Measurements from ENCODE around the gene LRMDA. TPM values are rescaled to one million over a fixed set of nuclear protein-coding genes. Genes with fewer than 3 reads are reported as not detected.
A peak's percentile ranks its signal among the peaks of the same experiment; 100 is the strongest.

LRMDA gene
- total and polyA plus RNA-seq, 2 of the 13 experiments (the other 11 are each of a cell fraction or from before 2014, with no cell fraction given), result 13.4 to 22.0 TPM

GRCh38 chr10:76115131-76115470, 683.7 kb downstream of the LRMDA start:
- H3K9me3 ChIP-seq (ENCODE audit: low read length), result no peaks in the 10 kb centered on the region
- no TSS peak for BruUV-seq (replicated peaks)
- no peaks in the 10 kb centered on the region for H3K79me2 ChIP-seq (ENCODE audit: insufficient read depth, low read length)
- no peak overlapping the region for H2AFZ ChIP-seq (ENCODE audit: low read length)
- no peaks in the 10 kb centered on the region for H4K20me1 ChIP-seq (ENCODE audit: insufficient read depth, low read length)
- DNase-seq (ENCODE audit: low spot score) (no peak), FAIRE-seq (no peak), ATAC-seq (no peak)
- no peaks in the 10 kb centered on the region for H3K36me3 ChIP-seq (replicated peaks in 1 of 2; ENCODE audit: control insufficient read depth in 1 of 2, insufficient read depth in 2 of 2, low read length in 2 of 2)
- peak overlapping the region; percentile 38; the same call in 1 of the 2 replicates for H3K4me2 ChIP-seq (ENCODE audit: low read depth, low read length)
- no peak for TF ChIP-seq ZNF713 (CRISPR knock-in tag; IDR thresholded peaks at IDR 0.05)
- no peak for TF ChIP-seq ZNF777 (CRISPR knock-in tag; IDR thresholded peaks at IDR 0.05)
- TF ChIP-seq PHF21A (CRISPR knock-in tag; IDR thresholded peaks at IDR 0.05), result no peak
- no peak for TF ChIP-seq ZBTB20 (CRISPR knock-in tag; IDR thresholded peaks at IDR 0.05; ENCODE audit: borderline replicate concordance, low read depth)
- no peak for TF ChIP-seq HNF4G (IDR thresholded peaks at IDR 0.05; ENCODE audit: borderline replicate concordance, low read depth, low read length)
- no peak for TF ChIP-seq HNF4G (CRISPR knock-in tag; IDR thresholded peaks at IDR 0.05; ENCODE audit: borderline replicate concordance, low read depth)
- TF ChIP-seq SP4 (CRISPR knock-in tag; IDR thresholded peaks at IDR 0.05), result no peak
- no peak for TF ChIP-seq ZNF251 (CRISPR knock-in tag; IDR thresholded peaks at IDR 0.05)
- no peak for TF ChIP-seq GZF1 (CRISPR knock-in tag; IDR thresholded peaks at IDR 0.05)
- no peak for TF ChIP-seq E2F5 (CRISPR knock-in tag; conservative IDR thresholded peaks at IDR 0.05)
- TF ChIP-seq RORA (CRISPR knock-in tag; IDR thresholded peaks at IDR 0.05), result no peak
- TF ChIP-seq ZNF326 (CRISPR knock-in tag; IDR thresholded peaks at IDR 0.05; ENCODE audit: borderline replicate concordance), result no peak
- no peak for TF ChIP-seq SRSF9 (IDR thresholded peaks at IDR 0.05; ENCODE audit: borderline replicate concordance, insufficient read depth, low read depth, low read length, poor library complexity, severe bottlenecking)
- TF ChIP-seq SP140L (CRISPR knock-in tag; IDR thresholded peaks at IDR 0.05; ENCODE audit: borderline replicate concordance), result no peak
- no peak for TF ChIP-seq ZNF776 (CRISPR knock-in tag; IDR thresholded peaks at IDR 0.05)
- TF ChIP-seq HMGXB4 (CRISPR knock-in tag; IDR thresholded peaks at IDR 0.05; ENCODE audit: borderline replicate concordance in 1 of 2, low read depth in 1 of 2), result no peak
- TF ChIP-seq PRMT3 (CRISPR knock-in tag; IDR thresholded peaks at IDR 0.05; ENCODE audit: borderline replicate concordance, low read depth), result no peak
- TF ChIP-seq ZNF280B (CRISPR knock-in tag; IDR thresholded peaks at IDR 0.05; ENCODE audit: borderline replicate concordance), result no peak
- TF ChIP-seq ZKSCAN5 (CRISPR knock-in tag; IDR thresholded peaks at IDR 0.05), result no peak
- no peak for TF ChIP-seq GLI4 (CRISPR knock-in tag; IDR thresholded peaks at IDR 0.05; ENCODE audit: borderline replicate concordance)
- 89% methylated on average over 6 of the region's 6 CpGs for WGBS (ENCODE audit: low lambda C conversion rate)
- no peak overlapping the region for H3K9ac ChIP-seq (ENCODE audit: insufficient read depth, low read depth, low read length)
- ChIA-PET POLR2A (interaction anchor here (1.1 to 1.8 kb wide), 3 partner anchors 33 to 36 kb away, joined by 3 to 7 read pairs (median 5); no protein-coding TSS in a partner anchor), CTCF (ENCODE audit: low intra/inter-chr PET ratio, low total read pairs) (no interaction called here)
- in situ Hi-C loops (cut with HindIII; ENCODE audit: extremely low pct_ligation_motif_present, low pct_unique_long_range_greater_than_20kb), result no loop called here
- no peak overlapping the region for H3K27ac ChIP-seq (ENCODE audit: extremely low read length, insufficient read depth, low read length)
- H3K27me3 ChIP-seq (ENCODE audit: control insufficient read depth in 1 of 2, insufficient read depth in 2 of 2, low read length in 2 of 2), result no peaks in the 10 kb centered on the region
- intact Hi-C loops (cut with micrococcal nuclease; ENCODE audit: unreplicated experiment), result no loop called here
- peaks cover 37% of the 10 kb centered on the region for H3K4me1 ChIP-seq (ENCODE audit: insufficient read depth, low read length)
- no peak overlapping the region for H3K4me3 ChIP-seq (replicated peaks in 1 of 3; ENCODE audit: insufficient read depth in 1 of 3, low read depth in 2 of 3, low read length in 3 of 3)

Data from HepG2 (cell line).